Stimulated activated CD4-positive, alpha-beta T cell treated with anti-CD3 and anti-CD28 coated beads, Interleukin-15, amount 100 ng/mL, for 48 hours (primary cell): ENCODE data around the gene CDK3.

Experiments used
- DNase-seq, 2 donors: peaks; one replicate each; pipeline ENCODE4 v3.0.0-alpha.2; 2020; ENCODE audit warnings: low read depth in 2 of 2

Gene CDK3

DNA sequence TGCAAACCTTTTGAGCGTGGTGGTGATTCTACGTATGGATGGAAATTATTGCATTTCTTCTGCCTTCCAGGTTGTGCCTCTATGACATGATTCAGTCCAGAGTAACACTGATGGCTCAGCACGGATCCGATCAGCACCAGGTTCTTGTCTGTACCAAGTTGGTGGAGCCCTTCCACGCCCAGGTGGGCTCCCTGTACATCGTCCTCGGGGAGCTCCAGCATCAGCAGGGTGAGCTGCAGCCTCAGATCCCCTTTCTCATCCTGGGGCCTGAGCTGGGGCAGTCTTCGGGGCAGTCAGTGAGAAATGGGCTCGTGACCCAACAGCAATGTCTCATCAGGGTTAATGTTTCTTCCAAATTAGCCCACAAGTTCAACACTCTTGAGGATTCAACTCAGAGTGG, 9.3 kb upstream of the CDK3 start:
- no peak for DNase-seq

DNA sequence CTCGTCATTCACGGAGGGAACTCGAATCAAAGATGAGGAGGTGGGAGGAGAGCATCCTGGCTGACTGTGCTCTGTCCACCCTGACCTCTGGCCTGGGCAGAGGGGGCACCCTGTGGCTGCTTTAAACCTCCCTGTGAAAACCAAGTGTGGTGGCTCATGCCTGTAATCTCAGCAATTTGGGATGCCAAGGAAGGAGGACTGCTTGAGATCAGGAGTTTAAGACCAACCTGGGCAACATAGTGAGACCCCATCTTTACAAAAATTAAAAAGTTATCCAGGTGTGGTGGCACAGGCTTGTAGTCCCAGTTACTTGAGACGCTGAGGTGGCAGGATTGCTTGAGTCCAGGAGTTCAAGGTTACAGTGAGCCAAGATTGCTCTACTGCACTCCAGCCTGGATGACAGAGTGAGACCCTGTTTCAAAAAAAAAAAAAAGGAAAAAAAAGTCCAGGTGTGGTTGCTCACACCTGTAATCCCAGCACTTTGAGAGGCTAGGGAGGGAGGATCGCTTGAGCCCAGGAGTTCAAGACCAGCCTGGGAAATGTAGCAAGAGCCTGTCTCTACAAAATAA, 5.8 kb upstream of the CDK3 start:
- no peak for DNase-seq

DNA sequence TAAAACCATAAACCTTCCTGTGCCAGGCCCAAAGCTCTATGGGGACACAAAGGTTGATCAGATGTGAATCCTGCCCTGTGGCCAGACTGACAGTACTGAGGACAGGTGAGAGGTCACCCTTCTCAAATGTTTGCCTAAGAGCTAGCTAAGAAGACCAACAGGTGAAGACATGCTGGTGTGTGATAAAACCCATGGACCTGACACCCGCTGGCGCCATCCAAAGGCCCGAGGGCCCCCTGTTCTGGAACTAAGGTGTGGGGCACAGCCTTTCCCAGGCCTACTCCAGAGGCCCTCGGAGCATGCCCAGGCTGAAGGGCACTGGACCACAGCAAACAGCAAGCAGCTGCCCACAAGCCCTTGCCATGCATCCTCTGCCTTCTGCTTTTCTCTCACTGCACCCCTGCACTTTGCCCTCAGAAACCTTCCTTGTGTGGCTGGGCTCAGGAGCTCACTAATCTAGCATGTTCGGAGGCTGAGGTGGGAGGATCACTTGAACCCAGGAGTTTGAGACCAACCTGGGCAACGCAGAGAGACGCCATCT, 5.2 kb upstream of the CDK3 start:
- no peak for DNase-seq

DNA sequence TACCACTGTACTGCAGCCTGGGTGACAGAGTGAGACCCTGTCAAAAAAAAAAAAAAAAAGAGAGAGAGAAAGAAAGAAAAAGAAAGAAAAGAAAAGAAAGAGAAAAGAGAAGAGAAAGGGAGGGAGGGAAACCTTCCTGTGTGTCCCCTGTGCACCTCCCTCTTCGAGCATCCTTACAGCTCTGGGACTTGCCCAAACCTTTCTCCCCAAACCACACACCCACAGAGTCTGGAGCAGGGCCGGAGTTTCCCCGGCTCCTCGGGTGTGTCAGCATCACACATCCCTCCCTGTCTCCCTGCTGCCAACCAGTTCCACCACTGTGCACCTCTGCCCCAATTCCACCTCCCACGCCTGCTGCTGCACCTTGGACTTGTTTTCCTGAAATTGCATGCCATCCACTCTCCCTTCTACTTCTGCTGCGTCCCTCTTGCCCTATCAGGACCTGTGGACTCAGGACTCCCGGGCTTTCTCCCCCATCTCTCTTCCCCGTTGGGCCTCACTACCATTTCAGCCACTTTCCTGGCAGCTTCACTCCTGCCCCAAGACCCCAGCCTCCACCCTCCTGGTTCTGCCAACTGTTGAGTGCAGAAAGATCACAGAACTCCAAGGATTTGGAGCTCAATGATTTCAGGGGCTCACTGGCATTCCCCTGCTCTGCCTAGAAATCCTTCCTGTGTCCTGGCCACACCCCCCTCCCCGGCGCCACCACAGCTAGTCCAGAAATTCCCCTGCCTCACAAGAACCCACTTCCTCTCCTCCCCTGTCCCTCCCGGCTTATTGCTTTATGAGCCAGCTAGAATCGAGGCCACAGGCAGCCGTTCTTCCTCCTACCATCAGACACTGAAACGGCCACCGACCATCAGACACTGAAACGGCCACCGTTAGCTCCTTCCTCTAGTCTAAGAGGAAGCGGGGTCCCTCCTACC, 3.7 kb upstream of the CDK3 start:
- no peak for DNase-seq

DNA sequence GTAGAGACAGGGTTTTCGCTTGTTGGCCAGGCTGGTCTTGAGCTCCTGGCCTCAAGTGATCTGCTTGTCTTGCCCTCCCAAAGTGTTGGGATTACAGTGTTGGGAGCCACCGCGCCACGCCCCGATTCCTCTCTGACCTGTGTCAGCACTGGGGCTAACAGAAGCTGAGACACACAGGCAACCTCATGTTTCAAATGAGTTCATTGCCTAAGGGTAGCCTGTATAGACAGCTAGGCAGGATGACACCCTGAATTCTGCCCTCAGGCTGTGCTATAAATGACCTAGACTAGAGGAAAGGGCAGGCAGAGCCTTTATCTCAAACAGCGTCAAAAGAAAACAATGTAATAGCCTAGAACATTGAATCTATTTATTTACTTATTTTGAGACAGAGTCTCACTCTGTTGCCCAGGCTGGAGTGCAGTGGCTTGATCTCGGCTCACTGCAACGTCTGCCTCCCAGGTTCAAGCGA, 2.3 kb upstream of the CDK3 start:
- DNase-seq, result no peak

DNA sequence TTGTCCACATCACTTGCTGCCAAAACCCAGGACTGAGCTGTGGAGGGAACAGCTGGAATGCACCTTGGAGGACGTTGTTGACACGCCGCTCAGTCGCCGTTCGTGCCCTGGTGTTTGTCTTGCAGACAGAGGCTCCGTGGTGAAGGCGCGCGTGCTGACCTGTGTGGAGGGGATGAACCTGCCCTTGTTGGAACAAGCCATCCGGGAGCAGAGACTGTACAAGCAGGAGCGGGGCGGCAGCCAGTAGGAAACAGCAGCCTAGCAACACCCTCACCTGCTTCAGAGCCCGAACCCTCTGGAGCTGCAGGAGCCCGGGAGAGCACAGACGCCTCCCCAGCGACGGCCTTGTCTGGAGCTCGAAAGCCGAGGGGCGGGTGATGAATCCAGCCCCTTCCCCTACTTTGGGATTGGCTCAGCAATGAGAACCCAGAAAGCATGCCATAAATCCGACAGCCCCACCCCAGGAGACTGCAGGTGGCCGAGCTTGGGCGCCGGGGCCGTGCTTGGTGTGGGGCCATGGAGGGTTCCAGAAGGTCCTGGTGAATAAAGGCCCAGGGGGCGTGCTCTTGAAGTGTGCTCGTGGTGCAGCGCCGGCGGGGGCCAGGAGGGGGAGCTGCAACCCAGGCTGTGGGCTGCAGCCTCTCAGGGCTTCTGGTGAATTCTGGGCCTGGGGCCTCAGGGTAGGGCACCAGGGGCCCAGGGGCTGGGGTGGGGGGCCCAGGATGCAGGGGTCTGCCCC, 470 bp upstream of the CDK3 start:
- DNase-seq, result peak in 1 of 2 donors; percentile 62

DNA sequence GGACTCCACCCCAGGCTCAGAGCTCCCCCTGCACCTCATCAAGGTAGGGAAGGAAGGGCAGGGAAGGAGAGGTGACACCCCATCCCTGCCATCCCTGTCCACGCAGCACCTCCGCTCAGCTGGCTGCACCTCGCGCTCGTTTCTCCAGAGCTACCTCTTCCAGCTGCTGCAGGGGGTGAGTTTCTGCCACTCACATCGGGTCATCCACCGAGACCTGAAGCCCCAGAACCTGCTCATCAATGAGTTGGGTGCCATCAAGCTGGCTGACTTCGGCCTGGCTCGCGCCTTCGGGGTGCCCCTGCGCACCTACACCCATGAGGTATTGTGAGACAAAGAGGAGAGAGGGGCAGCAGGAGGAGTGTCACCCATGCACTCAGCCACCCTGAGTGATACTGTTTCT, 1.4 kb downstream of the CDK3 start:
- DNase-seq, result no peak

DNA sequence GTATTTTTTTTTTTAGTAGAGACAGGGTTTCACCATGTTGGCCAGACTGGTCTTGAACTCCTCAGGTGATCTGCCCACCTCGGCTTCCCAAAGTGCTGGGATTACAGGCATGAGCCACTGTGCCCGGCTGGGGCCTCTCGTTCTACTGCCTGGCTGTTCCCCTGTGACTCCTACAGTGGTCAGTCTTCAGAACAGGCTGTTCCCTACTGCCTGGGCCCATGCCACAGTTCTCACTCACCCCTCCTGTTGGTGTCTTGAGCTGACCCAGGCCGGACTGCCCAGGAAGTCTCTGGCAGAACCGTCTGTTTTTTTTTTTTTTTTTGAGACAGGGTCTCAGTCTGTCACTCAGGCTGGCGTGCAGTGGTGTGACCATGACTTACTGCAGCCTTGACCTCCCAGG, 3.3 kb downstream of the CDK3 start:
- no peak for DNase-seq

DNA sequence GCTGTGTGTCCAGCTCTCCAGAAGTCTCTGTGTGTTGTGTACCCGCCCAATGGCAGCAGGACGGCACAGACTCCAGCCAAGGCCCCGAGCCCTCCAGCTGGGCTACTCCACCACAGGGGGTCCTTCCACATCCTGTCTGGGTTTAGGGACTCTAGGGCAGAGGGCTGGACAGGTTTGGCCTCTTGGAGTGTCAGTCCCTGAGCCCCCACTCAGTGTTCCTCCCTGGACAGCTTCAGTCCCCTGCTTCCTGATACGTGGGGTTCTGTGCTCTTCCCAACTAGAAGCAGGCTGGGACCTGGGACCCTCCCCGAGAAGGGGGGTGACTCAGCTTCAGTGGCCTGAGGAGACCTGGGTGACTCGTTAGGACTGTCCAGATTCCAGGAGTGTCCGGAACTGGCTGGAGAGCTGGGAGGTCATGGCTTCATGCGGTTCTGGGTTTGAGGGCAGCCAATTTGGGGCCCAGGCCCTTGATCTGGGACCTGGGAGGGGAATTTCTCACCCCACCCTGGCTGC, 4.2 kb downstream of the CDK3 start:
- DNase-seq, result no peak

DNA sequence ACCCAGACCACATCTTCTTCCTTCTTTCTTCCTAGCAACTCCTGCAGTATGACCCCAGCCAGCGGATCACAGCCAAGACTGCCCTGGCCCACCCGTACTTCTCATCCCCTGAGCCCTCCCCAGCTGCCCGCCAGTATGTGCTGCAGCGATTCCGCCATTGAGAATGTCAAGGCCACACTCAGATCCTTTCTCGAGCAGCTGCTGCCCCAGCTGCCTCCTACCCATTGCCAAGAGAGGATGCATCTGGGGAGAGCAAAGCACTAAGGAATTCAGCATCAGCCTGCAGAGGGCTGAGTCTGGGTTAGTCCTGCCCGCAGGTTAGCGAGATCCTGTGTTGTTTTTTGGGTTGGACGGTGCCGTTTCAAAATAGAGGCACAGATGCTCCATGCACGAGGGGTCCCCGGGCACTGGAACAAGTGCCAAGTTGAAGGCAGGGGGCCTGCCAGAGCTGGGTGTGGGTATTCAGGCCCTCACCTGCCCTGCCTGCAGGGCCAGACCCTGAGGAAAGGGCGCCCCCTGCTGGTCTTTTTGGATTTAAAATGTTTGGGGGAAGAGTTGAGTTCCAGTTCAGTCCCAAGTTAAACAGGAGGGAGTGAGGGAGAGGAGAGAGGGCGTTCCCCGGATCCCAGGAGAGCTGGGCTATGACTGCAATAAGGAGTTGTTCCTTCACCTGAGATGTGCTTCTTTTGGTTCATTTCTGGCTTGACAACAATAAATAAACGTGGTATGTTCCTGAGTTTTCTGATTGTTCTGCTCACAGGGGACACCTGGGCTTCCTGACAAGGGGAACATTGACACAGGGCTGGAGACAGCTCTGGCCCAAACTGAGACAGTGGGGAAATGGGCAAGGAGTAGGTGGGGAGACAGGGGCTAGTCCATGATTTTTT, 4.9 kb downstream of the CDK3 start:
- DNase-seq, result peak; percentile 65 to 82

DNA sequence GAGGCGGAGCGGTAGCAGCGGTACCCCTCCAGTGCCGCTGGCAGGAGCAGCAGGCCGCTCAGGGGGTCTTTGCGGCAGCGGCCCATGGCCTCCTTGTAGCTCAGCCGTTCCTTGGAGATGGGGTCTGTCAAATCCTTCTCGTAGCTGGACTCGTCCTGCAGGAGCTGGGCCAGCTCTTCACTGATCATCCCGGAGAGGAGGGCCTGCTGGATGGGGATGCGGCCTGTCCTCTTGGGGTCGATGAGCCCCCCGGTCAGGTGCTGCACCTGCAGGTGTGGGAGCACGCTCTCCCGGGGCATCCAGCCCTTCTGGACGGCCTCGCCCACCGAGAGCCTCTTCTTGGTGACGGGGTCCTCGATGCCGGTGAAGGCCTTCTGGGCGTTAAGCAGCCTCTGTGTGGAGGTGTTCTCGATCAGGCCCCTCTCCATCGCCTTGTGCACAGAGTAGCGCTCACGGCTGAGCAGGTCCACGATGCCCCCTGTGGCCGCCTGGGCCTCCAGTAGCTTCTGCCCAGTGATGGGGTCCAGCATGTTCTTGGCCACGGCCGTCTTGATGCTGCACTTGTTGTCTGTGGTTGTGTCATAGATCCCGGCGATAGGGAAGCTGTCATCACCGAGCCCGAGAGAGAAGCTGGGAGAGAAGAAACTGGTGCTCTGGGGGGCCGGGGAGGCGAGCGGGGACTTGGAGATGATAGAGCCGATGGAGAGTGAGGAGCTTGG, 6.6 kb downstream of the CDK3 start:
- no peak for DNase-seq

DNA sequence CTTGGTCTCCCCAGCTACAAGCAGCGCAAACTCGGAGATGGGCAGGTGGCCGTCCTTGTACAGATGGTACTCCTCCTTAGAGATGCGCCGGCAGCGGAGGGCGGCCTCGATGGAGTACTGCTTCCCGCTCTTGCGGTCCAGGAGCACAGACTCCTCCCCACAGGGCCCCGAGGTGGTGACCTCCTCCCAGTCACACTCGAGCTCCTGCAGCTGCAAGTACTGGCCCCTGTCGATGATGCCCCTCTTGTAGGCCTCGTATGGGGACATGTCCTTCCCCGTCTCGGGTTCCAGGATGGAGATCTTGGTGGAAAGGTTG, 7.2 kb downstream of the CDK3 start:
- DNase-seq, result no peak

DNA sequence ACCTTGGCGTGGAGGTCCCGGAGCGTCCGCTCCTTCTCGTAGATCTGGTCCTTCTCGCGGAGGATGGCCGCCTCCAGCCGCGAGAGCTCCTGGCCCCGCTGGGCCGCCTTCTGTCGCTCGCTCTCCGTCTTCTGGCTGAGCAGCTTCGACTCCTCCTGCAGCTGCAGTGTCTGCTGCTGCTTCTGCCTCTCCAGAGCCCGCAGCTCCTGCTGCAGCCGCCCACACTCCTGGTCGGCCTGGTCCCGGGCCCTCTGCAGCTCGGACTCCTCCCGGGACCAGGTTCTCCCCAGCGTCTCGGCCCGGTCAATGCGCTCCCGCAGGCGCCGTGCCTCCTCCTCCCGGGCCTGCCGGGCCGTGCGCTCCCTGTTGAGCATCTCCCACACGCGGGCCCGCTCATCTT, 7.6 kb downstream of the CDK3 start:
- DNase-seq, result no peak

DNA sequence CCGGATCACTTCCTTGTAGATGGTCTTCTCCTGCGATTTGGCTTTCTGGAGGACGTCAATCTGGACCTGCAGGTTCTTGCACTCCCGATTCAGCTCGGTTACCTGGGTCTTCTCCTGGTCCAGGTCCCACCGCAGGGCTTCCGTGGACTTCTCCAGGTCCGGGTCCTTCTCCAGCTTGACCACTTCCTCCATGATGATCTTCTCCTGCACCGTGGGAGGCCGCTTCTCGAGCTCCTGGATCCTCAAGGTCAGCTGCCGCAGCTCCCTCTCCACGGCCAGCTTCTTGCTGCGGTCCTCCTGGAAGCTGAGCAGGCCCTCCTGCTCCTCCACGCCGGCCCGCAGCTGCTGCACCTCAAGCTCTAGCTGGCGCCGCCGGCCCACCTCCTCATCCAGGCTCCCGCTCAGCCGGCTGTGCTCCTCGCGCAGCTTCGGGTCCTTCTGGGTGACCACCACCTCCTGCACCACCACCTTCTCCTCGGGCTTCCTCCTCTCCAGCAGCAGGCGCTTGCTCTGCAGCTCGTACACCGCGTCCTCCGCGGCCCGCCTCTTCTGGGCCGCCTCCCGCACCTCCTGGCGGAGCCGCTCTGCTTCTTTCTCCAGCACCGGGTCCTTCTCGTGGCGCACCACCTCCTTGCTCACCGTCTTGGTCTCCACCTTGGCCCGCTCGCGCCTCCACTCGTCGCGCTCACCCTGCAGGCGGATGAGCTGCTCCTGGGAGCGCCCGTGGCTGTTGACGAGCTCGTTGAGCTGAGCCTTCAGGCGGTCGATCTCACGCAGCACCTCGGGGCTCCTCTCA, 8.2 kb downstream of the CDK3 start:
- DNase-seq, result no peak

DNA sequence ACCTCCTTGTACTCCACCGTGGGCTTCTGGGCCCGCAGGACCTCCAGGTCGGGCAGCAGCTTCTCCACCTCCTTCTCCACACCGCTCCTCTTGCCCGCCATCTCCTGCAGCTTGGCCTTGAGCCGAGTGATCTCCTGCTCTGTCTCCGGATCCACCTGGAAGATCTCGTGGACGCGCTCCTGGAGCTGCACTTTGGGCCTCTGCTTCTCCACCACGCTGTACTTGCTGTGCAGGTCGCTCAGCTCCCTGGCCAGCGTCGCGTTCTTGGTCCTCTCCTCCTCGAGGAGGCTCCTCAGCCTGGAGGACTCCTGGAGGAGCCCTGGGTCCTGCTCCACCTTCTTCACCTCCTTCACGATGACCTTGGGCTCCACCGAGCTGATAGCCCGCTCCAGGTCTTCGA, 8.8 kb downstream of the CDK3 start:
- DNase-seq, result no peak

DNA sequence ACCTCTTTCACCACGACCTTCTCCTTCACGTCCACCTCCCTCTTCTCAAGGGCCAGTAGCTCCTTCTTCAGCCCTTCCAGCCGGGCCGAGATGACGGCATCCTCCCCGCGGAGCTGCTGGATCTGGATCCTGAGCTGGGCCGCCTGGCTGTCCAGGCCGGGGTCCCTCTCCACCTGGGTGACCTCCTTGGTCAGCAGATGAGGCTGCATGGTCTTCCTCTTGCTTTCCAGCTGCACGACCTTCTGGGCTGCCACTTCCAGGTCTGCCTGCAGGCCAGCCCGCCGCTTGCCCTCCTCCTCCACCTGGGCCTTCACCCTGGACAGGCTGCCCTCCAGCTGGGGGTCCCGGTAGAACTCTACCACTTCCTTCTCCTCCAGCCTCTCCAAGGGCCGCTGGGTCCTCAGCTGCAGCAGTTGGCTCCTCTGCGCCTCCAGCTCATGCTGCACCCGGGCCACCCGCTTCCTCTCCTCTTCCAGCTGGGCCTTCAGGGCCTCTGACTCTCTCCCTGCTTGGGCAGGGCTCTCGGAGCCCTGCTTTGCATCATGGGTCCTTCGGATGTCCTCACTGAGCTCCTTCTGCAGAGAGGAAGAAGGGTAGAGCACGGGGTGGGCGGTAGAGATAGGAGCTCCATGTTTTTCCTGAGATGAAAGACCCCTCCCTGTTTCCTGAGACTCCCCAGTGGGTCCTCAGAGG, 9.5 kb downstream of the CDK3 start:
- no peak for DNase-seq

DNA sequence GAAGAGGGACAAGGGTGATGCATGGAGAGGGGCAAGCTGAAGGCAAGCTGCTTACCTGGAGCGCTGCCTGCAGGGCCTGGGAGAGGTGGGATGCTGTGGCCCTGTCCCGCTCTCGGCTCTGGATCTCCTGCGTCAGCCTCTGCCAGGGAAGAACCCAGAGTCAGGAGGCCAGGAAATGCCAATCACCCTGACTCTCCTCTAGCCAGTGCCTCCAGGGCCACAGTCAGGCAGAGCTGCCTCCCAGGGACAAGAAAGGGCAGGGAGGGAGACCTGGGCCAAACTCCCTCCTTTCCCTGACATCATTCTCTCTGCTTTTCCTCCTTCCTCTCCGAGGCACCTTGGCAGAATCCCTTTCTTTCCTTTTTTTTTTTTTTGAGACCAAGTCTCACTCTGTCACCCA, 11.3 kb downstream of the CDK3 start:
- DNase-seq, result no peak

DNA sequence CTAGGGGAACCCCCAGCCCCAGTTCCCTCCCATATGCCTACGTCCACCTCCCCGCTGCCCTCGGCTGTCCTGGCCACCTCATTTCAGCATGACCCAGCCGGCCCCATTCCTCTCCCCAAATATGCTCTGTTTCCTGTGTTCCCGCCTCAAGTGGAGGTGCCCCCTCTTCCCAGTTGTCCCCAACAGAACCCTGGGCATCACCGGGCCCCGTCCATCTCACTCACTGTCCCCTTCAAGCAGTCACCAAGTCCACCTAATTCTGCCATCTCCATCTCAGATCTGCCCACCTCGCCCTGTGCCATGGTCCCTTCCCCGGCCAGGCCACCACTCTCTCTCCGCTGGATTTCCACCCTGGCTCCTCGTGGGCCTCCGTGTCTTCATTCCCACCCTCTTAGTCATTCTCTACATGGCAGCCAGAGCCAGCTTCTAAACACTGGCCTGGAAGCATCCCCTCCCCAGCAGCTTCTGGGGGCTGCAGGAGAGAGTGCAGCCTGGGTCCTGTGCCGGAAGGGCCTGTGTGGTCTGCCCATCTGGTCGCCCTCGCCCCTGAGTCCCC, 12.8 kb downstream of the CDK3 start:
- DNase-seq, result no peak
